ENCODE results near the gene SMAD3. TPM values are rescaled to one million over a fixed set of nuclear protein-coding genes. Genes with fewer than 3 reads are reported as not detected.

Gene SMAD3
- total RNA-seq, 1 experiment from 2014 or later = 89.2 TPM

DNA sequence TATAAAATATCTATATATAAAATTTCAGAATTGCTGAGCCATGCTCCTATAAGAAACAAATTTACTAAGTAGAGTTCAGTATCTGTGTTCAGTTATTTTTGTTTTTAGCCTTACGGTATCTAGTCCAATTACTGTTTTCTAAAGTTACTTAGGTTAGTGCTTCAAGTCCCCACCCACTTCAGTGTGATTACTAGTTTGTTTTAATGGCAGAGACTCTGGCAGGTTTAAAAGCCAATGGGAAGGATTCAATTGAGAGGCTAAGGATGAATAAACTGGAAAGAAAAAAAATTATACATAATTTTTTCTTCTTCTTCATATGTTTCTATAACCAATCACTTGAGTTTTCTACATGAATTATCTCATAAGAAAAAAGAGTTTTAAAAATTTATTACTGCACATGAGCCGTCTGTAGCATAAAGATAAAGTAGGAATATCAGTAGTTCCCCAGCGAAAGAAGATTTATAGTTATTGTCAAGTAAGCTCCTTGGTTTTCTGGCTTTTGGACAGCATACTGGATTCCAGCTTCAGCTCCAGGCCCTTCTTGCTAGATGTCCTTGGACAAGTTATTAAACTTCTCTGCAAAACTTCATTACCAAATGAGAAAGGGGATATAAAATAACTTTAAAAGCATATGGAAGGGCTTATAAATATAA, 142.3 kb downstream of the SMAD3 start:
- ATAC-seq (no peak), DNase-seq (ENCODE audit: low read depth, low spot score) (no peak)
- Histone ChIP-seq H3K9me2 (ENCODE audit: insufficient read depth) (no peaks in the 10 kb centered on the region), H3K4me1 (ENCODE audit: control insufficient read depth in 1 of 2, insufficient read depth in 2 of 2, low read length in 2 of 2) (no peaks in the 10 kb centered on the region), H2AFZ (ENCODE audit: low read depth, low read length, poor library complexity, severe bottlenecking) (no peak overlapping the region), H3K79me2 (ENCODE audit: insufficient read depth, low read length) (no peaks in the 10 kb centered on the region), H3K4me2 (ENCODE audit: low read length) (no peak overlapping the region), H3K4me3 (replicated peaks in 1 of 2; ENCODE audit: low read depth in 1 of 2, low read length in 2 of 2) (no peak overlapping the region), H3K36me3 (ENCODE audit: control insufficient read depth in 1 of 2, insufficient read depth in 2 of 2, low read length in 2 of 2) (peaks cover 6 to 18% of the 10 kb centered on the region in 2 experiments; a peak in 2 of 4 replicates), H3K27ac (ENCODE audit: low read depth, low read length) (no peak overlapping the region), H3K27me3 (ENCODE audit: insufficient read depth, low read length) (no peaks in the 10 kb centered on the region), H3K9me3 (ENCODE audit: control insufficient read depth in 1 of 2, insufficient read depth in 1 of 2, low read depth in 1 of 2, low read length in 2 of 2) (no peaks in the 10 kb centered on the region), H3K9ac (ENCODE audit: low read length) (no peak overlapping the region), H4K20me1 (ENCODE audit: insufficient read depth) (no peaks in the 10 kb centered on the region)
- no TSS peak for BruUV-seq (replicated peaks)
- TF ChIP-seq POLR2A (IDR thresholded peaks at IDR 0.05; ENCODE audit: borderline replicate concordance, extremely low read depth, insufficient read depth, insufficient read length) = no peak
- TF ChIP-seq EZH2phosphoT487 (IDR thresholded peaks at IDR 0.05; ENCODE audit: borderline replicate concordance) = no peak
- TF ChIP-seq JUND (IDR thresholded peaks at IDR 0.05) = no peak
- TF ChIP-seq, protein P1, sequence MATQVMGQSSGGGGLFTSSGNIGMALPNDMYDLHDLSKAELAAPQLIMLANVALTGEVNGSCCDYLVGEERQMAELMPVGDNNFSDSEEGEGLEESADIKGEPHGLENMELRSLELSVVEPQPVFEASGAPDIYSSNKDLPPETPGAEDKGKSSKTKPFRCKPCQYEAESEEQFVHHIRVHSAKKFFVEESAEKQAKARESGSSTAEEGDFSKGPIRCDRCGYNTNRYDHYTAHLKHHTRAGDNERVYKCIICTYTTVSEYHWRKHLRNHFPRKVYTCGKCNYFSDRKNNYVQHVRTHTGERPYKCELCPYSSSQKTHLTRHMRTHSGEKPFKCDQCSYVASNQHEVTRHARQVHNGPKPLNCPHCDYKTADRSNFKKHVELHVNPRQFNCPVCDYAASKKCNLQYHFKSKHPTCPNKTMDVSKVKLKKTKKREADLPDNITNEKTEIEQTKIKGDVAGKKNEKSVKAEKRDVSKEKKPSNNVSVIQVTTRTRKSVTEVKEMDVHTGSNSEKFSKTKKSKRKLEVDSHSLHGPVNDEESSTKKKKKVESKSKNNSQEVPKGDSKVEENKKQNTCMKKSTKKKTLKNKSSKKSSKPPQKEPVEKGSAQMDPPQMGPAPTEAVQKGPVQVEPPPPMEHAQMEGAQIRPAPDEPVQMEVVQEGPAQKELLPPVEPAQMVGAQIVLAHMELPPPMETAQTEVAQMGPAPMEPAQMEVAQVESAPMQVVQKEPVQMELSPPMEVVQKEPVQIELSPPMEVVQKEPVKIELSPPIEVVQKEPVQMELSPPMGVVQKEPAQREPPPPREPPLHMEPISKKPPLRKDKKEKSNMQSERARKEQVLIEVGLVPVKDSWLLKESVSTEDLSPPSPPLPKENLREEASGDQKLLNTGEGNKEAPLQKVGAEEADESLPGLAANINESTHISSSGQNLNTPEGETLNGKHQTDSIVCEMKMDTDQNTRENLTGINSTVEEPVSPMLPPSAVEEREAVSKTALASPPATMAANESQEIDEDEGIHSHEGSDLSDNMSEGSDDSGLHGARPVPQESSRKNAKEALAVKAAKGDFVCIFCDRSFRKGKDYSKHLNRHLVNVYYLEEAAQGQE (IDR thresholded peaks at IDR 0.05; ENCODE audit: low read depth) = no peak
- no peak for TF ChIP-seq TCF7L2 (IDR thresholded peaks at IDR 0.05; ENCODE audit: borderline replicate concordance, extremely low read depth, insufficient read depth, insufficient read length)
- no peak for TF ChIP-seq ELF1 (IDR thresholded peaks at IDR 0.05; ENCODE audit: borderline replicate concordance, low read depth)
- TF ChIP-seq, protein P2, sequence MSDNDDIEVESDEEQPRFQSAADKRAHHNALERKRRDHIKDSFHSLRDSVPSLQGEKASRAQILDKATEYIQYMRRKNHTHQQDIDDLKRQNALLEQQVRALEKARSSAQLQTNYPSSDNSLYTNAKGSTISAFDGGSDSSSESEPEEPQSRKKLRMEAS (IDR thresholded peaks at IDR 0.05) = no peak
- no peak for TF ChIP-seq SRF (IDR thresholded peaks at IDR 0.05; ENCODE audit: low read depth)
- TF ChIP-seq, protein P3, sequence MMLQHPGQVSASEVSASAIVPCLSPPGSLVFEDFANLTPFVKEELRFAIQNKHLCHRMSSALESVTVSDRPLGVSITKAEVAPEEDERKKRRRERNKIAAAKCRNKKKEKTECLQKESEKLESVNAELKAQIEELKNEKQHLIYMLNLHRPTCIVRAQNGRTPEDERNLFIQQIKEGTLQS (IDR thresholded peaks at IDR 0.05) = no peak
- TF ChIP-seq CEBPB (IDR thresholded peaks at IDR 0.05; ENCODE audit: low read depth) = no peak
- no peak for TF ChIP-seq ZNF274 (IDR thresholded peaks at IDR 0.05; ENCODE audit: low read depth, low read length)
- no peak for TF ChIP-seq ZFX (IDR thresholded peaks at IDR 0.05)
- no peak for TF ChIP-seq EGR1 (IDR thresholded peaks at IDR 0.05; ENCODE audit: low read depth)
- TF ChIP-seq CBX3 (IDR thresholded peaks at IDR 0.05; ENCODE audit: low read depth) = no peak
- no peak for TF ChIP-seq EZH2 (IDR thresholded peaks at IDR 0.05)
- no peak for TF ChIP-seq FOSL1 (IDR thresholded peaks at IDR 0.05; ENCODE audit: low read depth)
- TF ChIP-seq SIN3A (IDR thresholded peaks at IDR 0.05; ENCODE audit: low read depth) = no peak
- ChIA-PET CTCF (no interaction called here), POLR2A (no interaction called here), RAD21 (ENCODE audit: low non-redundant PET in 1 of 2, low total read pairs in 2 of 2, uncharacterized antibody in 2 of 2, unreplicated experiment in 2 of 2) (no interaction called here)
- intact Hi-C loops (cut with micrococcal nuclease) = no loop called here
